Right atrium auricular region (tissue), 2 donors: Measurements from ENCODE around the gene C16orf96. TPM values are rescaled to one million over a fixed set of nuclear protein-coding genes. Genes with fewer than 3 reads are reported as not detected.

Experiments
- DNase-seq: peaks from one replicate; pipeline ENCODE4 v3.0.0-alpha.2; 2019; ENCODE audit warnings: low spot score
- H3K27ac ChIP-seq, 2 donors: fragments of 200-600 bp; sonication (generic); 1 replicate in 1 of 2; 2 replicates in 1 of 2; pipeline ENCODE4 v1.5.1; 2016 to 2019
- H3K27me3 ChIP-seq, 2 donors: fragments of 200-600 bp; sonication (generic); one replicate each; pipeline versions ENCODE4 v1.5.1 to v1.6.0; 2017 to 2019
- H3K36me3 ChIP-seq: fragments of 200-600 bp; sonication (generic); one replicate; pipeline ENCODE4 v1.5.1; 2016
- H3K4me1 ChIP-seq, 2 donors: fragments of 200-600 bp; sonication (generic); one replicate each; pipeline versions ENCODE4 v1.5.1 to v1.6.0; 2017 to 2019
- H3K4me3 ChIP-seq, 2 donors: fragments of 200-600 bp; sonication (generic); 1 replicate in 1 of 2; 2 replicates in 1 of 2; pipeline ENCODE4 v1.5.1; 2017 to 2019; ENCODE audit warnings: mild to moderate bottlenecking in 1 of 2, moderate library complexity in 1 of 2
- H3K9me3 ChIP-seq, 2 donors: fragments of 200-600 bp; sonication (generic); one replicate each; pipeline ENCODE4 v1.5.1; 2019
- total RNA-seq, 2 donors: library from RNA; depleted of rRNA; stranded (reverse); fragments of >200 nt; gene quantifications; one replicate each; pipeline ENCODE4 v1.1.0, GENCODE V29; 2016
- TF ChIP-seq, protein P1 (sequence below), 2 donors: fragments of 200-600 bp; sonication (generic); IDR thresholded peaks; one replicate each; pipeline ENCODE4 v1.5.1; 2019; ENCODE audit warnings: antibody characterized with exemption in 2 of 2

C16orf96 gene
- total RNA-seq, 2 donors from 2014 or later, result 0.24 TPM; not detected in 1

DNA sequence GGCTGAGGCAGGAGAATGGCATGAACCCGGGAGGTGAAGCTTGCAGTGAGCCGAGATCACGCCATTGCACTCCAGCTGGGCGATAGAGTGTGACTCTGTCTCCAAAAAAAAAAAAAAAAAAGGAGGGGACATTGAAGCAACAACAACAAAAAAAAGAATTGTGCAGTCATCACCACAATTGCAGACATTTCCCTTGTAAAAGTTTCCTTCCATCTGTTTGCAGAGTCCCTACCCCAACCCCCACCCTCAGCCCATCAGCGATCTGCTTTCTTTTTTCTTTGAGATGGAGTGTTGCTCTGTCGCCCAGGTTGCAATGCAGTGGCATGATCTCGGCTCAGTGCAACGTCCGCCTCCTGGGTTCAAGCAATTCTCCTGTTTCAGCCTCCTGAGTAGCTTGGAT, 72.1 kb downstream of the C16orf96 start:
- H3K36me3 ChIP-seq, result no peaks in the 10 kb centered on the region
- TF ChIP-seq, protein P1, sequence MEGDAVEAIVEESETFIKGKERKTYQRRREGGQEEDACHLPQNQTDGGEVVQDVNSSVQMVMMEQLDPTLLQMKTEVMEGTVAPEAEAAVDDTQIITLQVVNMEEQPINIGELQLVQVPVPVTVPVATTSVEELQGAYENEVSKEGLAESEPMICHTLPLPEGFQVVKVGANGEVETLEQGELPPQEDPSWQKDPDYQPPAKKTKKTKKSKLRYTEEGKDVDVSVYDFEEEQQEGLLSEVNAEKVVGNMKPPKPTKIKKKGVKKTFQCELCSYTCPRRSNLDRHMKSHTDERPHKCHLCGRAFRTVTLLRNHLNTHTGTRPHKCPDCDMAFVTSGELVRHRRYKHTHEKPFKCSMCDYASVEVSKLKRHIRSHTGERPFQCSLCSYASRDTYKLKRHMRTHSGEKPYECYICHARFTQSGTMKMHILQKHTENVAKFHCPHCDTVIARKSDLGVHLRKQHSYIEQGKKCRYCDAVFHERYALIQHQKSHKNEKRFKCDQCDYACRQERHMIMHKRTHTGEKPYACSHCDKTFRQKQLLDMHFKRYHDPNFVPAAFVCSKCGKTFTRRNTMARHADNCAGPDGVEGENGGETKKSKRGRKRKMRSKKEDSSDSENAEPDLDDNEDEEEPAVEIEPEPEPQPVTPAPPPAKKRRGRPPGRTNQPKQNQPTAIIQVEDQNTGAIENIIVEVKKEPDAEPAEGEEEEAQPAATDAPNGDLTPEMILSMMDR (IDR thresholded peaks at IDR 0.05), result no peak
- peaks cover 0 to 21% of the 10 kb centered on the region in 2 donors for H3K4me1 ChIP-seq
- H3K9me3 ChIP-seq, result peaks cover 0 to 8% of the 10 kb centered on the region in 2 donors
- no peak for DNase-seq
- H3K27me3 ChIP-seq, result no peaks in the 10 kb centered on the region
- H3K4me3 ChIP-seq, result no peak overlapping the region
- H3K27ac ChIP-seq, result no peak overlapping the region

DNA sequence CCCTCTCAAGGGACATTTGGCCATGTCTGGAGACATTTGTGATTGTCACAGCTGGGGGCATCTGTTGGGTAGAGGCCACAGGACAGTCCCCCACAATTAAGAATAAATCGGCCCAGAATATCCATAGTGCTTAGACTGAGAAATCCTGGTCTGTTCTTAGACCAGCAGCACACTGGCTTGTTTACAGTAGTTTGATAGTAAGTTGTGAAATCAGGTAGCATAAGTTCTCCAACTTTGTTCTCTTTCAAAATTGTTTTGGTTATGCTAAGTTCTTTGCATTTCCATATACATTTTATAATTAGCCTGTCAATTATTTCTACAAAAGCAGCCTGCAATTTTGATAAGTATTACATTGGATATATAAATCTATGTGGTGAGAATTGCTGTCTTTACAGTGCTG, 75.3 kb downstream of the C16orf96 start:
- Histone ChIP-seq H3K27me3 (no peaks in the 10 kb centered on the region), H3K36me3 (peaks cover 5% of the 10 kb centered on the region), H3K4me3 (no peak overlapping the region), H3K4me1 (peaks cover 0 to 6% of the 10 kb centered on the region in 2 donors), H3K9me3 (peaks cover 0 to 8% of the 10 kb centered on the region in 2 donors), H3K27ac (no peak overlapping the region)
- no peak for DNase-seq
- TF ChIP-seq, protein P1 (IDR thresholded peaks at IDR 0.05), result no peak

DNA sequence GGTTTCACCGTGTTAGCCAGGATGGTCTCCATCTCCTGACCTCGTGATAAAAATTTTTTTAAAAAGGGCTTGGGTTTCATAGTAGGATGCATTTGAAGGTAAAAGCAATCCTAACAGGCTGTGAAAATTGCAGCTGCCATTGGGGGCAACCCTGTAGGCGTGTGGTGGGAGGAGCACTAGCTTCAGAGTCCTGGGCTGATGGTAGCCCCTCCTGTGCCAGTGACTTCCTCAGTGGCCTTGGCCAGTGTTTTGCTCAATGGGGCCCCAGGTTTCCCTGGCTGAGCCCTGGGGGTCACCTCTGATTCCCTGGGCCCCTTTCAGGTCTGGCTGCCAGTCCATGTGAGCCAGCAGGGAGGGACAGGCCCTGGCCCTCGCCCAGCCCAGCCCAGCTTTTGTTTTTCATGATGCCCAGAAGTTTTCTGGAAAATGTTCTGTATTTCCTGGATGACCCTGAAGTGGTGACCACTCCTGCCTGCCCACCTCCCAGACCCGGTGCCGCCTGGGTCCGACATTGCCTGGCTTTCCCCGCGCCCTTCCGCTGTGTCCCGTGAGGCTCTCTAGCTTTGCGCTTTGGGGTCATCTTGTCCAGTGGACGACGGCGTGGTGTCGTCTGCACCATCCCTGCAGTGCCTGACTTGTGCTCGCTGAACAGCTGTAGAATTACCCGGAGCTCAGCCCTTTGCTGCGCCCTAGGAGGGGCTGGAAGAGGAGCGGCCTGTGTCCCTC, 77.9 kb downstream of the C16orf96 start:
- DNase-seq, result no peak
- Histone ChIP-seq H3K4me3 (no peak overlapping the region), H3K27ac (no peak overlapping the region), H3K4me1 (no peaks in the 10 kb centered on the region), H3K36me3 (peaks cover 5% of the 10 kb centered on the region), H3K9me3 (peaks cover 0 to 8% of the 10 kb centered on the region in 2 donors), H3K27me3 (no peaks in the 10 kb centered on the region)
- TF ChIP-seq, protein P1 (IDR thresholded peaks at IDR 0.05), result no peak

DNA sequence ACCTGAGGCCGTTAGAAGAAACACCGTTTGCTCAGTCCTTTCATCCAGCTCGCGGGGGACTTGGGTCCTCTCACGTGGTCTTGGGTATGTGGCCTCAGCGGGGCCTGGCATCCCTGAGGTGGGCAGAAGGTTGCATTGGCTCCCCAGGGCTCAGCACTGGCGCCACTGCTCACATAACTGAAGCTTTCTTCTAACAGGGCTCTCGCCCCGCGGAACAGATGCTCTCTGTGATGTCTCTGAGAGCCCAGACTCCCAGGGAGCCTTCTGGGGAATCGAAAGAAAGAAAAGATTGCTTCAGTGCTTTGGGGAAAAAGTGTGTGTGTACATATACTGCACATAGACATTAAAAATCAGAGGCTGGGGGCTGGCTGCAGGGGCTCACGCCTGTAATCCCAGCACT, 78.6 kb downstream of the C16orf96 start:
- H3K36me3 ChIP-seq, result peaks cover 5% of the 10 kb centered on the region
- DNase-seq, result no peak
- peaks cover 0 to 8% of the 10 kb centered on the region in 2 donors for H3K9me3 ChIP-seq
- TF ChIP-seq, protein P1 (IDR thresholded peaks at IDR 0.05), result no peak
- no peaks in the 10 kb centered on the region for H3K4me1 ChIP-seq
- H3K4me3 ChIP-seq, result no peak overlapping the region
- H3K27me3 ChIP-seq, result no peaks in the 10 kb centered on the region
- no peak overlapping the region for H3K27ac ChIP-seq

DNA sequence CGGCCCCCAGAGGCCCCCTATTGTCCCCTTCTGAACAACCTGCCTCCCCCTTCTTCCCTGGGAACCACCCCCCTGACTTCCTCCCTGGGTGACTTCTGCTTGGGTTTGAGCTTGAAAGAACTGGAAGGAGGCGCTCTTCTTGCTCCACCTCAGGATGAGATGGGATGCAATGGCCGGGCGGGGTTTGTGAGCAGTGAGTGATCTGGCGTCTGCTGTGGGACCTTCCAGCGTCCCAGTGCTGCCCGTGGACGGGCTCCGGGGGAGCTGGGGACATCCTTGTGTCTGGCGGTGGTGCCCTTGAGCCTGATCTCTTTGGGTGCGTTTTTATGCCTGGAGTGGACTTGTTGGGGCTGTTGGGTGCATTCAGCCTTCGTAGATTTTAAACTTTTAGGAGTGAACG, 80.1 kb downstream of the C16orf96 start:
- H3K27me3 ChIP-seq, result no peaks in the 10 kb centered on the region
- H3K27ac ChIP-seq, result no peak overlapping the region
- H3K36me3 ChIP-seq, result peaks cover 5% of the 10 kb centered on the region
- peaks cover 0 to 6% of the 10 kb centered on the region in 2 donors for H3K9me3 ChIP-seq
- H3K4me1 ChIP-seq, result no peaks in the 10 kb centered on the region
- no peak for DNase-seq
- H3K4me3 ChIP-seq, result no peak overlapping the region
- TF ChIP-seq, protein P1 (IDR thresholded peaks at IDR 0.05), result no peak
